HEK293 (cell line): ENCODE results near the gene CIC.

Source experiments
- CTCF ChIA-PET: fragments of 350-600 bp; formaldehyde crosslinking; extraction: SDS; loops from one replicate; lab custom pipeline; 2021; ENCODE audit warnings: antibody characterized with exemption; lab: Yijun Ruan, JAX
- POLR2A ChIA-PET: fragments of 300-600 bp; formaldehyde crosslinking; extraction: SDS; loops from one replicate; lab custom pipeline; 2020; ENCODE audit warnings: antibody characterized with exemption, inconsistent platforms; lab: Yijun Ruan, JAX
- H3K27ac ChIP-seq: fragments of 200-500 bp; sonication (Bioruptor generic); 2 replicates; pipeline ENCODE4 v1.5.1; 2014; ENCODE audit warnings: low read depth, low read length, control low read depth, inconsistent platforms; ENCODE audit errors: extremely low read depth
- H3K36me3 ChIP-seq, 2 experiments: fragments of 200-500 bp in 1 of 2; sonication (Bioruptor generic) in 1 of 2; 1 replicate in 1 of 2; 2 replicates in 1 of 2; pipeline ENCODE4 v1.5.1; 2014 to 2017; ENCODE audit warnings: inconsistent platforms in 2 of 2, low read length in 2 of 2; ENCODE audit not compliant: control insufficient read depth in 2 of 2, insufficient read depth in 1 of 2
- H3K4me1 ChIP-seq: fragments of 200-500 bp; sonication (Bioruptor generic); 2 replicates; pipeline ENCODE4 v1.5.1; 2014; ENCODE audit warnings: mild to moderate bottlenecking, low read length, inconsistent platforms; ENCODE audit not compliant: control insufficient read depth, insufficient read depth
- H3K4me3 ChIP-seq: 2 replicates; pipeline ENCODE4 v1.5.1; 2011; ENCODE audit warnings: low read depth, mild to moderate bottlenecking, control low read depth, low read length, moderate library complexity
- H3K9me3 ChIP-seq: fragments of 200-500 bp; sonication (Bioruptor generic); 2 replicates; pipeline ENCODE4 v1.5.1; 2014; ENCODE audit warnings: low read depth, low read length, inconsistent platforms; ENCODE audit not compliant: control insufficient read depth, insufficient read depth
- EGR2 ChIP-seq: fragments of 450-650 bp; formaldehyde crosslinking; IDR thresholded peaks from 2 replicates; pipeline ENCODE4 v1.5.1; 2016; ENCODE audit warnings: low read depth, missing biosample characterization, missing genetic modification characterization
- FEZF1 ChIP-seq: fragments of 450-650 bp; formaldehyde crosslinking; IDR thresholded peaks from 2 replicates; pipeline ENCODE4 v1.5.1; 2016; ENCODE audit warnings: missing biosample characterization, missing genetic modification characterization
- GLI4 ChIP-seq: fragments of 450-650 bp; formaldehyde crosslinking; IDR thresholded peaks from 2 replicates; pipeline ENCODE4 v1.5.1; 2016; ENCODE audit warnings: missing biosample characterization, missing genetic modification characterization
- KLF10 ChIP-seq: fragments of 450-650 bp; IDR thresholded peaks from 2 replicates; pipeline ENCODE4 v1.5.1; 2018; ENCODE audit warnings: missing biosample characterization, mild to moderate bottlenecking, missing genetic modification characterization
- SETDB1 ChIP-seq: IDR thresholded peaks from one replicate; pipeline ENCODE4 v1.6.1; 2017; ENCODE audit warnings: mild to moderate bottlenecking, low read length, moderate library complexity, mixed read lengths; ENCODE audit not compliant: insufficient read length
- ZBTB21 ChIP-seq: fragments of 450-650 bp; formaldehyde crosslinking; IDR thresholded peaks from 2 replicates; pipeline ENCODE4 v1.5.1; 2017; ENCODE audit warnings: missing biosample characterization, missing genetic modification characterization
- ZBTB48 ChIP-seq: fragments of 450-650 bp; formaldehyde crosslinking; IDR thresholded peaks from 2 replicates; pipeline ENCODE4 v1.5.1; 2016; ENCODE audit warnings: missing biosample characterization, missing genetic modification characterization
- ZBTB8A ChIP-seq: fragments of 450-650 bp; formaldehyde crosslinking; IDR thresholded peaks from 2 replicates; pipeline ENCODE4 v1.5.1; 2016; ENCODE audit warnings: missing biosample characterization, missing genetic modification characterization
- ZIC2 ChIP-seq: fragments of 450-650 bp; formaldehyde crosslinking; IDR thresholded peaks from 2 replicates; pipeline ENCODE4 v1.5.1; 2016; ENCODE audit warnings: missing biosample characterization, missing genetic modification characterization
- ZNF202 ChIP-seq: fragments of 450-650 bp; formaldehyde crosslinking; IDR thresholded peaks from 2 replicates; pipeline ENCODE4 v1.5.1; 2016; ENCODE audit warnings: missing biosample characterization, missing genetic modification characterization, borderline replicate concordance
- ZNF350 ChIP-seq: fragments of 450-650 bp; formaldehyde crosslinking; IDR thresholded peaks from 2 replicates; pipeline ENCODE4 v1.5.0; 2017; ENCODE audit warnings: missing biosample characterization, mild to moderate bottlenecking, missing genetic modification characterization
- ZNF423 ChIP-seq: fragments of 450-650 bp; formaldehyde crosslinking; IDR thresholded peaks from 2 replicates; pipeline ENCODE4 v1.5.1; 2016; ENCODE audit warnings: missing biosample characterization, missing genetic modification characterization
- ZNF521 ChIP-seq: fragments of 450-650 bp; formaldehyde crosslinking; IDR thresholded peaks from 2 replicates; pipeline ENCODE4 v1.5.1; 2017; ENCODE audit warnings: missing biosample characterization, mild to moderate bottlenecking, missing genetic modification characterization
- ZNF658 ChIP-seq: fragments of 450-650 bp; formaldehyde crosslinking; IDR thresholded peaks from 2 replicates; pipeline ENCODE4; 2016; ENCODE audit warnings: missing biosample characterization, missing genetic modification characterization
- ZNF791 ChIP-seq: fragments of 450-650 bp; formaldehyde crosslinking; IDR thresholded peaks from 2 replicates; pipeline ENCODE4 v1.5.1; 2016; ENCODE audit warnings: missing biosample characterization, missing genetic modification characterization
- TF ChIP-seq, protein P1 (sequence below): fragments of 450-650 bp; formaldehyde crosslinking; IDR thresholded peaks from 2 replicates; pipeline ENCODE4 v1.5.1; 2016; ENCODE audit warnings: missing biosample characterization, missing genetic modification characterization
- TF ChIP-seq, protein P2 (sequence below): fragments of 450-650 bp; formaldehyde crosslinking; IDR thresholded peaks from 2 replicates; pipeline ENCODE4 v1.5.1; 2016; ENCODE audit warnings: missing biosample characterization, missing genetic modification characterization
- TF ChIP-seq, protein P3 (sequence below): sonication (generic); formaldehyde crosslinking; IDR thresholded peaks from 2 replicates; pipeline ENCODE4 v1.8.1; 2022; ENCODE audit warnings: mild to moderate bottlenecking, moderate library complexity, missing genetic modification reagents
- TF ChIP-seq, protein P4 (sequence below): fragments of 450-650 bp; formaldehyde crosslinking; IDR thresholded peaks from 2 replicates; pipeline ENCODE4 v1.5.1; 2016; ENCODE audit warnings: missing biosample characterization, missing genetic modification characterization
- TF ChIP-seq, protein P5 (sequence below): fragments of 450-650 bp; formaldehyde crosslinking; optimal IDR thresholded peaks from 2 replicates; pipeline ENCODE3; 2016; ENCODE audit warnings: missing biosample characterization, mild to moderate bottlenecking, missing genetic modification characterization

CIC gene

DNA sequence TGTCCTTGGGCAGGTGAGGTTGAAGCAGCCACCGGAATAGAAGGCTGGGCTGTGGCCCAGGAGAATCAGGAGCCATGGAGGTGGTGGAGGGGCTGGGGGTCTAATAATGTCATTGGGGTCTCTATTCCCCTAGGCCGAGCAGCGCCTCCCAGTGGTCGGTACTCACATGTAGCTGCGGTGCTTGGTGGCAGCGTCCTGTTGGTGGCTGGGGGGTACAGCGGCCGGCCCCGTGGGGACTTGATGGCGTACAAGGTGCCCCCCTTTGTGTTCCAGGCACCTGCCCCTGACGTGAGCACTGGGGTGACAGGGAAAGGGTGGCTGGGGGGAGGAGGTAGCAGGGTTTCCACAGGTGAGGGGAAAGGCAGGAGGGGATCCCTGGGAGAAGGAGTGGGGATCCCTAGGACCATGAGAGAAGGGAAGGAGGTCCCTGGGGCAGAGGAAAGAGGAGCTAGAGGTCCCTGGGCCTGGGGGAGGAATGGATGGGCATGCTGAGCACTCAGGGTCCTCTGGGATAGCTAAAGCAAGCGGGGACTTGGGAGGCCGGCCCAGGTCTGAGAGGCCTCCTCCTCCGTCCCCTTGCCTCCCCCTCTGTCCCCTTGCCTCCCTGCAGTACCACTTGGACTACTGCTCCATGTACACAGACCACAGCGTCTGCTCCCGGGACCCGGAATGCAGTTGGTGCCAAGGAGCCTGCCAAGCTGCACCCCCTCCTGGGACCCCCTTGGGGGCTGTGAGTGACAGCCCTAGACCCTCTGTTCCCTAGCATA, 74.5 kb downstream of the CIC start (continued):
- TF ChIP-seq ZBTB48 (tag by site-specific recombination): peak; percentile 56; the same call in 1 of the 2 replicates
- TF ChIP-seq, protein P1, sequence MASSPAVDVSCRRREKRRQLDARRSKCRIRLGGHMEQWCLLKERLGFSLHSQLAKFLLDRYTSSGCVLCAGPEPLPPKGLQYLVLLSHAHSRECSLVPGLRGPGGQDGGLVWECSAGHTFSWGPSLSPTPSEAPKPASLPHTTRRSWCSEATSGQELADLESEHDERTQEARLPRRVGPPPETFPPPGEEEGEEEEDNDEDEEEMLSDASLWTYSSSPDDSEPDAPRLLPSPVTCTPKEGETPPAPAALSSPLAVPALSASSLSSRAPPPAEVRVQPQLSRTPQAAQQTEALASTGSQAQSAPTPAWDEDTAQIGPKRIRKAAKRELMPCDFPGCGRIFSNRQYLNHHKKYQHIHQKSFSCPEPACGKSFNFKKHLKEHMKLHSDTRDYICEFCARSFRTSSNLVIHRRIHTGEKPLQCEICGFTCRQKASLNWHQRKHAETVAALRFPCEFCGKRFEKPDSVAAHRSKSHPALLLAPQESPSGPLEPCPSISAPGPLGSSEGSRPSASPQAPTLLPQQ: no peak
- TF ChIP-seq ZNF521 (tag by site-specific recombination): no peak
- no peak for TF ChIP-seq ZNF350 (tag by site-specific recombination)
- TF ChIP-seq, protein P2, sequence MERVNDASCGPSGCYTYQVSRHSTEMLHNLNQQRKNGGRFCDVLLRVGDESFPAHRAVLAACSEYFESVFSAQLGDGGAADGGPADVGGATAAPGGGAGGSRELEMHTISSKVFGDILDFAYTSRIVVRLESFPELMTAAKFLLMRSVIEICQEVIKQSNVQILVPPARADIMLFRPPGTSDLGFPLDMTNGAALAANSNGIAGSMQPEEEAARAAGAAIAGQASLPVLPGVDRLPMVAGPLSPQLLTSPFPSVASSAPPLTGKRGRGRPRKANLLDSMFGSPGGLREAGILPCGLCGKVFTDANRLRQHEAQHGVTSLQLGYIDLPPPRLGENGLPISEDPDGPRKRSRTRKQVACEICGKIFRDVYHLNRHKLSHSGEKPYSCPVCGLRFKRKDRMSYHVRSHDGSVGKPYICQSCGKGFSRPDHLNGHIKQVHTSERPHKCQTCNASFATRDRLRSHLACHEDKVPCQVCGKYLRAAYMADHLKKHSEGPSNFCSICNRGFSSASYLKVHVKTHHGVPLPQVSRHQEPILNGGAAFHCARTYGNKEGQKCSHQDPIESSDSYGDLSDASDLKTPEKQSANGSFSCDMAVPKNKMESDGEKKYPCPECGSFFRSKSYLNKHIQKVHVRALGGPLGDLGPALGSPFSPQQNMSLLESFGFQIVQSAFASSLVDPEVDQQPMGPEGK (tag by site-specific recombination): 0 out of 2 replicates have a peak, but pooled peaks have one; percentile 14
- TF ChIP-seq ZIC2: no peak
- TF ChIP-seq ZNF658 (tag by site-specific recombination): no peak
- no peak for TF ChIP-seq KLF10 (tag by site-specific recombination)
- TF ChIP-seq ZNF791: no peak

DNA sequence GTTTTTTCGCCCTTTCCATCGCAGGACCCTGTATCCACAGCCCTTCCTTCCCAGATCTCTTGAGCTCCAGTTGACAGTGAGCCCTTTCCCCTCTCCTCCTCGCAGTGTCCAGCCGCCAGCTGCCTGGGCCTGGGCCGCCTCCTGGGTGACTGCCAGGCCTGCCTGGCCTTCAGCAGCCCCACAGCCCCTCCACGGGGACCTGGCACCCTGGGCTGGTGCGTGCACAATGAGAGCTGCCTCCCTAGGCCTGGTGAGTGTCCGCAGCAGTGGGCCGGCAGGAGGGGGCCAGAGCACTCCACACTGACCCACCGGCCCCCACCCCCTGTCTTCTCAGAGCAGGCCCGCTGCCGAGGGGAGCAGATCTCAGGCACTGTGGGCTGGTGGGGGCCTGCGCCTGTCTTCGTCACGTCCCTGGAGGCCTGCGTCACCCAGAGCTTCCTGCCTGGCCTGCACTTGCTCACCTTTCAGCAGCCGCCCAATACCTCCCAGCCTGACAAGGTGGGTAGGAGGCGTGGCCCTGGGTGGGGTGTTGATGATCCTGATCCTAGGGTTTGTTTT, 75.4 kb downstream of the CIC start:
- Histone ChIP-seq H3K27ac (no peak overlapping the region), H3K9me3 (no peaks in the 10 kb centered on the region), H3K4me1 (no peaks in the 10 kb centered on the region), H3K36me3 (peaks cover 55 to 81% of the 10 kb centered on the region in 2 experiments), H3K4me3 (no peak overlapping the region)
- TF ChIP-seq ZNF521 (tag by site-specific recombination) (no peak), SETDB1 (no peak), GLI4 (tag by site-specific recombination) (no peak), EGR2 (tag by site-specific recombination) (no peak), ZNF202 (no peak), FEZF1 (tag by site-specific recombination) (no peak), ZBTB8A (tag by site-specific recombination) (no peak), ZBTB21 (tag by site-specific recombination) (no peak), ZNF423 (tag by site-specific recombination) (no peak)
- TF ChIP-seq, protein P3, sequence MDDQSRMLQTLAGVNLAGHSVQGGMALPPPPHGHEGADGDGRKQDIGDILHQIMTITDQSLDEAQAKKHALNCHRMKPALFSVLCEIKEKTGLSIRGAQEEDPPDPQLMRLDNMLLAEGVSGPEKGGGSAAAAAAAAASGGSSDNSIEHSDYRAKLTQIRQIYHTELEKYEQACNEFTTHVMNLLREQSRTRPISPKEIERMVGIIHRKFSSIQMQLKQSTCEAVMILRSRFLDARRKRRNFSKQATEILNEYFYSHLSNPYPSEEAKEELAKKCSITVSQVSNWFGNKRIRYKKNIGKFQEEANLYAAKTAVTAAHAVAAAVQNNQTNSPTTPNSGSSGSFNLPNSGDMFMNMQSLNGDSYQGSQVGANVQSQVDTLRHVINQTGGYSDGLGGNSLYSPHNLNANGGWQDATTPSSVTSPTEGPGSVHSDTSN (CRISPR knock-in tag): no peak
- TF ChIP-seq, protein P4, sequence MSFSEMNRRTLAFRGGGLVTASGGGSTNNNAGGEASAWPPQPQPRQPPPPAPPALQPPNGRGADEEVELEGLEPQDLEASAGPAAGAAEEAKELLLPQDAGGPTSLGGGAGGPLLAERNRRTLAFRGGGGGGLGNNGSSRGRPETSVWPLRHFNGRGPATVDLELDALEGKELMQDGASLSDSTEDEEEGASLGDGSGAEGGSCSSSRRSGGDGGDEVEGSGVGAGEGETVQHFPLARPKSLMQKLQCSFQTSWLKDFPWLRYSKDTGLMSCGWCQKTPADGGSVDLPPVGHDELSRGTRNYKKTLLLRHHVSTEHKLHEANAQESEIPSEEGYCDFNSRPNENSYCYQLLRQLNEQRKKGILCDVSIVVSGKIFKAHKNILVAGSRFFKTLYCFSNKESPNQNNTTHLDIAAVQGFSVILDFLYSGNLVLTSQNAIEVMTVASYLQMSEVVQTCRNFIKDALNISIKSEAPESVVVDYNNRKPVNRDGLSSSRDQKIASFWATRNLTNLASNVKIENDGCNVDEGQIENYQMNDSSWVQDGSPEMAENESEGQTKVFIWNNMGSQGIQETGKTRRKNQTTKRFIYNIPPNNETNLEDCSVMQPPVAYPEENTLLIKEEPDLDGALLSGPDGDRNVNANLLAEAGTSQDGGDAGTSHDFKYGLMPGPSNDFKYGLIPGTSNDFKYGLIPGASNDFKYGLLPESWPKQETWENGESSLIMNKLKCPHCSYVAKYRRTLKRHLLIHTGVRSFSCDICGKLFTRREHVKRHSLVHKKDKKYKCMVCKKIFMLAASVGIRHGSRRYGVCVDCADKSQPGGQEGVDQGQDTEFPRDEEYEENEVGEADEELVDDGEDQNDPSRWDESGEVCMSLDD: no peak
- TF ChIP-seq, protein P5, sequence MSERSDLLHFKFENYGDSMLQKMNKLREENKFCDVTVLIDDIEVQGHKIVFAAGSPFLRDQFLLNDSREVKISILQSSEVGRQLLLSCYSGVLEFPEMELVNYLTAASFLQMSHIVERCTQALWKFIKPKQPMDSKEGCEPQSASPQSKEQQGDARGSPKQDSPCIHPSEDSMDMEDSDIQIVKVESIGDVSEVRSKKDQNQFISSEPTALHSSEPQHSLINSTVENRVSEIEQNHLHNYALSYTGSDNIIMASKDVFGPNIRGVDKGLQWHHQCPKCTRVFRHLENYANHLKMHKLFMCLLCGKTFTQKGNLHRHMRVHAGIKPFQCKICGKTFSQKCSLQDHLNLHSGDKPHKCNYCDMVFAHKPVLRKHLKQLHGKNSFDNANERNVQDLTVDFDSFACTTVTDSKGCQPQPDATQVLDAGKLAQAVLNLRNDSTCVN: no peak
- ChIA-PET POLR2A (no interaction called here), CTCF (interaction anchor here (0.6 to 2.9 kb wide), 5 partner anchors 14 to 94 kb away, joined by 4 to 12 read pairs (median 4); no protein-coding TSS in a partner anchor)
